ENCODE results near the gene MAP3K4. TPM values are rescaled to one million over a fixed set of nuclear protein-coding genes. Genes with fewer than 3 reads are reported as not detected.

Gene MAP3K4
- total RNA-seq, 1 experiment from 2014 or later, result 69.8 TPM

GRCh38 chr6:161023316-161023715, 31.7 kb downstream of the MAP3K4 start (continued):
- no peak for TF ChIP-seq ATF6 (CRISPR knock-in tag; IDR thresholded peaks at IDR 0.05)
- no peak for TF ChIP-seq MLX (CRISPR knock-in tag; IDR thresholded peaks at IDR 0.05)
- no peak for TF ChIP-seq NFATC4 (CRISPR knock-in tag; IDR thresholded peaks at IDR 0.05)
- TF ChIP-seq GABPB1 (CRISPR knock-in tag; IDR thresholded peaks at IDR 0.05), result no peak
- no peak for TF ChIP-seq RORB (CRISPR knock-in tag; IDR thresholded peaks at IDR 0.05)
- TF ChIP-seq ZNF416 (CRISPR knock-in tag; IDR thresholded peaks at IDR 0.05), result no peak
- no peak for TF ChIP-seq AR (CRISPR knock-in tag; IDR thresholded peaks at IDR 0.05)

GRCh38 chr6:161024364-161024920, 32.9 kb downstream of the MAP3K4 start:
- Mint-ChIP-seq H3K27ac (no peak overlapping the region; the same call in 1 of the 2 replicates), H3K4me1 (peaks cover 29% of the 10 kb centered on the region), H3K27me3 (ENCODE audit: low read depth) (no peaks in the 10 kb centered on the region), H3K9me3 (peaks cover 6% of the 10 kb centered on the region), H3K36me3 (peaks cover 5% of the 10 kb centered on the region; the same call in 1 of the 2 replicates), H3K4me3 (no peak overlapping the region)
- DNase-seq (ENCODE audit: low spot score) (no peak), ATAC-seq (no peak)
- ChIA-PET CTCF (no interaction called here), POLR2A (no interaction called here)
- TF ChIP-seq NR3C1 (CRISPR knock-in tag; conservative IDR thresholded peaks at IDR 0.05; ENCODE audit: low read depth), result no peak
- no peak for TF ChIP-seq ZNF532 (CRISPR knock-in tag; IDR thresholded peaks at IDR 0.05; ENCODE audit: borderline replicate concordance)
- no peak for TF ChIP-seq ZNF396 (CRISPR knock-in tag; IDR thresholded peaks at IDR 0.05; ENCODE audit: borderline replicate concordance)
- TF ChIP-seq CREB1 (CRISPR knock-in tag; IDR thresholded peaks at IDR 0.05), result no peak
- no peak for TF ChIP-seq ZNF263 (CRISPR knock-in tag; IDR thresholded peaks at IDR 0.05; ENCODE audit: low read depth)
- TF ChIP-seq SMAD3 (CRISPR knock-in tag; IDR thresholded peaks at IDR 0.05; ENCODE audit: borderline replicate concordance), result no peak
- TF ChIP-seq E2F4 (CRISPR knock-in tag; IDR thresholded peaks at IDR 0.05; ENCODE audit: borderline replicate concordance, low read depth), result no peak
- no peak for TF ChIP-seq PREB (CRISPR knock-in tag; IDR thresholded peaks at IDR 0.05; ENCODE audit: borderline replicate concordance)
- no peak for TF ChIP-seq PRRX2 (CRISPR knock-in tag; IDR thresholded peaks at IDR 0.05)
- no peak for TF ChIP-seq ZMAT4 (CRISPR knock-in tag; IDR thresholded peaks at IDR 0.05)
- no peak for TF ChIP-seq OVOL2 (CRISPR knock-in tag; IDR thresholded peaks at IDR 0.05; ENCODE audit: borderline replicate concordance)
- no peak for TF ChIP-seq TCF7 (CRISPR knock-in tag; IDR thresholded peaks at IDR 0.05; ENCODE audit: low read depth)
- no peak for TF ChIP-seq KAT7 (CRISPR knock-in tag; IDR thresholded peaks at IDR 0.05; ENCODE audit: borderline replicate concordance)
- TF ChIP-seq FOXP1 (CRISPR knock-in tag; IDR thresholded peaks at IDR 0.05; ENCODE audit: borderline replicate concordance), result no peak
- TF ChIP-seq ESRRA (CRISPR knock-in tag; IDR thresholded peaks at IDR 0.05; ENCODE audit: borderline replicate concordance), result no peak
- TF ChIP-seq IRF1 (CRISPR knock-in tag; IDR thresholded peaks at IDR 0.05), result no peak

Measured in WTC11 (cell line).